ENCODE measurements around the gene SHISAL2A. TPM values are rescaled to one million over a fixed set of nuclear protein-coding genes. Genes with fewer than 3 reads are reported as not detected.

The SHISAL2A gene
- total and polyA plus RNA-seq, 2 donors (not counting 3 experiments of a cell fraction or from before 2014, with no cell fraction given) = not detected

DNA sequence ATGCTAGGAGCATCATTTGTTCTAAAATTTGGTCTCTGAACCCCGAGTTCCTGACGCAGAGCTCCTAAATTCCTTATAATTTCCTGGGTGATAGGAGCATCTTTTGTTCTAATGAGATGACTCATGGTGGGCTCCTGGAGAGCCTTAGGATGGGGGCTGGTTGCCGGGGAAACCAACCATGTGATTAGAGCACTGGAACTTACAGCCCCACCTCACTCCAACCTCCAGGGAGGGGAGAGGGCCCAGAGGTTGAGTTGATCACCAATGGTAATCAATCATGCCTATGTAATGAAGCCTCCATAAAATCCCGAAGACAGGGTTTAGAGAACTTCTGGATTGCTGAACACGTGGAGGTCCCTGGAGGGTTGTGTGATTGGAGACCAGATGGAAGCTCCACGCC lies 7.7 kb downstream of the SHISAL2A start:
- no peaks in the 10 kb centered on the region for H4K20me1 ChIP-seq (replicated peaks; ENCODE audit: control insufficient read depth, extremely low read depth, insufficient read depth, low read length)
- H2AFZ ChIP-seq (ENCODE audit: low read depth, low read length) = no peak overlapping the region
- BruUV-seq (replicated peaks) = no TSS peak
- H3K4me3 ChIP-seq (replicated peaks in 1 of 3; ENCODE audit: insufficient read depth in 1 of 3, low read depth in 1 of 3, low read length in 3 of 3) = no peak overlapping the region
- TF ChIP-seq FOS (IDR thresholded peaks at IDR 0.05; ENCODE audit: borderline replicate concordance, insufficient read depth, low read length) (no peak), EZH2 (IDR thresholded peaks at IDR 0.05; ENCODE audit: borderline replicate concordance, low read depth, low read length, severe bottlenecking) (no peak), MAX (IDR thresholded peaks at IDR 0.05; ENCODE audit: insufficient read depth, insufficient read length) (no peak), JUN (IDR thresholded peaks at IDR 0.05; ENCODE audit: borderline replicate concordance, insufficient read depth, insufficient read length, low read depth) (no peak), MYC (IDR thresholded peaks at IDR 0.05; ENCODE audit: low read depth, low read length) (no peak), POLR2A (IDR thresholded peaks at IDR 0.05; ENCODE audit: low read depth, low read length) (no peak), POLR2AphosphoS5 (IDR thresholded peaks at IDR 0.05; ENCODE audit: insufficient read depth, low read depth, low read length) (no peak), GATA2 (IDR thresholded peaks at IDR 0.05; ENCODE audit: insufficient read depth, insufficient read length, low read depth, low read length) (no peak)
- TF ChIP-seq, protein P1, sequence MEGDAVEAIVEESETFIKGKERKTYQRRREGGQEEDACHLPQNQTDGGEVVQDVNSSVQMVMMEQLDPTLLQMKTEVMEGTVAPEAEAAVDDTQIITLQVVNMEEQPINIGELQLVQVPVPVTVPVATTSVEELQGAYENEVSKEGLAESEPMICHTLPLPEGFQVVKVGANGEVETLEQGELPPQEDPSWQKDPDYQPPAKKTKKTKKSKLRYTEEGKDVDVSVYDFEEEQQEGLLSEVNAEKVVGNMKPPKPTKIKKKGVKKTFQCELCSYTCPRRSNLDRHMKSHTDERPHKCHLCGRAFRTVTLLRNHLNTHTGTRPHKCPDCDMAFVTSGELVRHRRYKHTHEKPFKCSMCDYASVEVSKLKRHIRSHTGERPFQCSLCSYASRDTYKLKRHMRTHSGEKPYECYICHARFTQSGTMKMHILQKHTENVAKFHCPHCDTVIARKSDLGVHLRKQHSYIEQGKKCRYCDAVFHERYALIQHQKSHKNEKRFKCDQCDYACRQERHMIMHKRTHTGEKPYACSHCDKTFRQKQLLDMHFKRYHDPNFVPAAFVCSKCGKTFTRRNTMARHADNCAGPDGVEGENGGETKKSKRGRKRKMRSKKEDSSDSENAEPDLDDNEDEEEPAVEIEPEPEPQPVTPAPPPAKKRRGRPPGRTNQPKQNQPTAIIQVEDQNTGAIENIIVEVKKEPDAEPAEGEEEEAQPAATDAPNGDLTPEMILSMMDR (IDR thresholded peaks at IDR 0.05; ENCODE audit: extremely low read depth in 1 of 2, insufficient read depth in 1 of 2, low read depth in 1 of 2, low read length in 2 of 2) = no peak
- no peak overlapping the region for H3K4me2 ChIP-seq (ENCODE audit: insufficient read depth, low read length)
- no peaks in the 10 kb centered on the region for H3K4me1 ChIP-seq (ENCODE audit: control insufficient read depth, extremely low read depth, insufficient read depth, low read length)
- H3K79me2 ChIP-seq (ENCODE audit: control insufficient read depth, insufficient read depth, low read length) = no peaks in the 10 kb centered on the region
- no peak overlapping the region for H3K9ac ChIP-seq (replicated peaks; ENCODE audit: extremely low read depth, insufficient read depth, low read length)
- H3K27me3 ChIP-seq (ENCODE audit: control insufficient read depth in 2 of 2, insufficient read depth in 2 of 2, low read length in 2 of 2) = peaks cover 11 to 12% of the 10 kb centered on the region in 2 experiments
- FAIRE-seq (no peak), DNase-seq (ENCODE audit: low read depth, low spot score) (no peak)
- no peak overlapping the region for H3K27ac ChIP-seq (ENCODE audit: insufficient read depth, low read depth, low read length)
- no peaks in the 10 kb centered on the region for H3K9me1 ChIP-seq (replicated peaks; ENCODE audit: control insufficient read depth, extremely low read depth, insufficient read depth, low read length)
- no peaks in the 10 kb centered on the region for H3K36me3 ChIP-seq (ENCODE audit: control insufficient read depth in 2 of 2, extremely low read depth in 1 of 2, insufficient read depth in 2 of 2, low read length in 2 of 2)
- ChIA-PET CTCF (interaction anchor here (0.7 kb wide), 1 partner anchor 1181 kb away, joined by 3 read pairs; no protein-coding TSS in a partner anchor), POLR2A (no interaction called here)
- dilution Hi-C loops (cut with MboI; ENCODE audit: extremely low pct_ligation_motif_present, low sequenced_read_pairs) (no loop called here), intact Hi-C loops (cut with micrococcal nuclease) (no loop called here)
- no peaks in the 10 kb centered on the region for H3K9me3 ChIP-seq (replicated peaks; ENCODE audit: control insufficient read depth, insufficient read depth, low read length)

Measured in endothelial cell of umbilical vein (primary cell).